ENCODE data around the gene TYW1B.
"Not testable (repeated sequence)": the region's sequence is repeated elsewhere in the genome, so short reads cannot be mapped to it uniquely, and the experiment has no call there.

The TYW1B gene

GRCh38 chr7:72827839-72828591 is at the start of gene TYW1B:
TYW1B (minus strand) TSS chr7:72828200; CDS start chr7:72828075, 125 bp downstream.
- peak; percentile 98 for DNase-seq

- not testable (repeated sequence) for DNase-seq
These were observed 39.6 kb upstream of the TYW1B start for GRCh38 chr7:72867591-72867990.

- DNase-seq: not testable (repeated sequence)
These were observed 30.9 kb upstream of the TYW1B start for GRCh38 chr7:72858846-72859400.

GRCh38 chr7:72857925-72858324 is 29.9 kb upstream of the TYW1B start:
- not testable (repeated sequence) for DNase-seq

GRCh38 chr7:72855261-72855660 is 27.3 kb upstream of the TYW1B start:
- not testable (repeated sequence) for DNase-seq

GRCh38 chr7:72852937-72853336 is 24.9 kb upstream of the TYW1B start:
- not testable (repeated sequence) for DNase-seq

GRCh38 chr7:72850746-72851145 is 22.7 kb upstream of the TYW1B start:
- not testable (repeated sequence) for DNase-seq

GRCh38 chr7:72844146-72844545 is 16.1 kb upstream of the TYW1B start:
- DNase-seq: not testable (repeated sequence)

GRCh38 chr7:72843166-72843565 is 15.2 kb upstream of the TYW1B start:
- not testable (repeated sequence) for DNase-seq

- not testable (repeated sequence) for DNase-seq
These were observed 13.0 kb upstream of the TYW1B start for GRCh38 chr7:72840966-72841511.

GRCh38 chr7:72838315-72838714 is 10.3 kb upstream of the TYW1B start:
- DNase-seq: not testable (repeated sequence)

GRCh38 chr7:72837291-72837690 is 9.3 kb upstream of the TYW1B start:
- not testable (repeated sequence) for DNase-seq

GRCh38 chr7:72830567-72830966 is 2.6 kb upstream of the TYW1B start:
- DNase-seq: not testable (repeated sequence)

- DNase-seq: peak; percentile 57
These were observed 1.8 kb upstream of the TYW1B start for GRCh38 chr7:72829687-72830354.

GRCh38 chr7:72829291-72829686 is 1.3 kb upstream of the TYW1B start:
- peak; percentile 97 for DNase-seq

- not testable (repeated sequence) for DNase-seq
These were observed 4.0 kb downstream of the TYW1B start for GRCh38 chr7:72823765-72824732.

- DNase-seq: not testable (repeated sequence)
These were observed 5.5 kb downstream of the TYW1B start for GRCh38 chr7:72822497-72822896.

GRCh38 chr7:72818663-72819361 is 9.2 kb downstream of the TYW1B start:
- DNase-seq: not testable (repeated sequence)

- DNase-seq: not testable (repeated sequence)
These were observed 10.3 kb downstream of the TYW1B start for GRCh38 chr7:72817661-72818060.

- DNase-seq: not testable (repeated sequence)
These were observed 11.4 kb downstream of the TYW1B start for GRCh38 chr7:72816370-72817157.

- DNase-seq: not testable (repeated sequence)
These were observed 17.6 kb downstream of the TYW1B start for GRCh38 chr7:72810437-72810836.

All from left hindlimb (tissue), 1 donor.